T-cell (primary cell): ENCODE data around the gene PTPN11. TPM values are rescaled to one million over a fixed set of nuclear protein-coding genes. Genes with fewer than 3 reads are reported as not detected.

Source experiments
- ATAC-seq, 4 experiments: fragments of 200-7000 bp in 3 of 4; fragments of 150-1000 bp in 1 of 4; cut with Tn5 transposase; replicated peaks in 1 of 4; 1 replicate in 3 of 4; 2 replicates in 1 of 4; pipeline ENCODE4 v1.10.0; 2021; ENCODE audit warnings: moderate library complexity in 3 of 4, mild to moderate bottlenecking in 2 of 4, moderate number of reproducible peaks in 1 of 4
- CTCF ChIA-PET, 2 donors: fragments of 300-600 bp; sonication (Branson Sonifier 250); formaldehyde crosslinking; loops; one replicate each; lab custom pipeline; 2022; ENCODE audit warnings: antibody characterized with exemption in 2 of 2; lab: Charles Lee
- POLR2A ChIA-PET, 2 donors: fragments of 300-600 bp; sonication (Branson Sonifier 250); formaldehyde crosslinking; loops; one replicate each; lab custom pipeline; 2022; ENCODE audit warnings: antibody characterized with exemption in 2 of 2; lab: Charles Lee
- DNase-seq, 35 experiments: peaks; one replicate each; pipeline versions ENCODE4 v3.0.0 to v3.0.0-alpha.2; 2013 to 2023
- H3K27ac ChIP-seq: one replicate; pipeline ENCODE4 v1.5.1; 2013; ENCODE audit warnings: low read length
- H3K27me3 ChIP-seq, 2 experiments: replicated peaks in 1 of 2; 1 replicate in 1 of 2; 2 replicates in 1 of 2; pipeline versions ENCODE4 v1.6.1 to v1.7.0; 2013; ENCODE audit warnings: low read length in 1 of 2, mixed read lengths in 1 of 2; ENCODE audit not compliant: control insufficient read depth in 2 of 2, insufficient read depth in 2 of 2; ENCODE audit errors: extremely low read depth in 1 of 2
- H3K36me3 ChIP-seq, 2 donors: 1 replicate in 1 of 2; 2 replicates in 1 of 2; pipeline versions ENCODE4 v1.6.1 to v1.7.0; 2013; ENCODE audit warnings: low read length in 1 of 2; ENCODE audit not compliant: control insufficient read depth in 2 of 2, insufficient read depth in 1 of 2; ENCODE audit errors: extremely low read depth in 1 of 2
- H3K4me1 ChIP-seq, 2 experiments: 1 replicate in 1 of 2; 2 replicates in 1 of 2; pipeline versions ENCODE4 v1.6.1 to v1.7.0; 2013; ENCODE audit warnings: low read length in 2 of 2, mixed read lengths in 1 of 2; ENCODE audit not compliant: insufficient read depth in 2 of 2, control insufficient read depth in 1 of 2; ENCODE audit errors: extremely low read depth in 1 of 2
- H3K4me3 ChIP-seq, 2 donors: 1 replicate in 1 of 2; 2 replicates in 1 of 2; pipeline versions ENCODE4 v1.5.1 to v1.7.0; 2013; ENCODE audit warnings: mild to moderate bottlenecking in 2 of 2, low read length in 1 of 2, moderate library complexity in 1 of 2; ENCODE audit not compliant: control insufficient read depth in 1 of 2; ENCODE audit errors: extremely low read depth in 1 of 2
- H3K9me3 ChIP-seq: 2 replicates; pipeline ENCODE4 v1.7.0; 2013
- H3K27ac Mint-ChIP-seq, 2 donors: one replicate each; pipeline ENCODE4 v1.8.0; 2020 to 2021; ENCODE audit warnings: mild to moderate bottlenecking in 2 of 2, mixed read lengths in 2 of 2
- H3K27me3 Mint-ChIP-seq, 2 donors: one replicate each; pipeline ENCODE4 v1.8.0; 2021 to 2022; ENCODE audit warnings: mixed read lengths in 2 of 2
- H3K36me3 Mint-ChIP-seq: one replicate; pipeline ENCODE4 v1.8.0; 2021; ENCODE audit warnings: mixed read lengths
- H3K4me1 Mint-ChIP-seq, 3 donors: one replicate each; pipeline ENCODE4 v1.8.0; 2020 to 2022; ENCODE audit warnings: mixed read lengths in 3 of 3, mild to moderate bottlenecking in 1 of 3
- H3K4me3 Mint-ChIP-seq, 3 donors: one replicate each; pipeline ENCODE4 v1.8.0; 2020 to 2022; ENCODE audit warnings: mild to moderate bottlenecking in 3 of 3, mixed read lengths in 3 of 3, moderate library complexity in 3 of 3
- H3K9me3 Mint-ChIP-seq, 3 donors: one replicate each; pipeline ENCODE4 v1.8.0; 2020 to 2022; ENCODE audit warnings: mixed read lengths in 3 of 3
- WGBS: methylation state at CpG from one replicate; pipeline ENCODE4 v1.1.5; 2013; ENCODE audit warnings: missing lambda C conversion rate; ENCODE audit not compliant: insufficient coverage; 5-methylcytosine and 5-hydroxymethylcytosine counted together
- total RNA-seq, 35 experiments: library from RNA in 6 of 35; stranded (reverse) in 6 of 35; fragments of 120-200 nt in 1 of 35; gene quantifications; one replicate each; pipeline versions ENCODE4 v1.2.1 to v1.2.4 and lab custom pipeline; 2013 to 2026

The PTPN11 gene
- total RNA-seq, 5 donors from 2014 or later (not counting 1 experiment from before 2014, with no cell fraction given), result 48.7 to 55.5 (median 53.2) TPM

GRCh38 chr12:112535017-112535416 lies 116.3 kb downstream of the PTPN11 start:
- Histone ChIP-seq H3K9me3 (no peaks in the 10 kb centered on the region), H3K27me3 (peaks cover 0 to 12% of the 10 kb centered on the region in 2 experiments), H3K27ac (no peak overlapping the region), H3K4me3 (no peak overlapping the region), H3K4me1 (peaks cover 0 to 3% of the 10 kb centered on the region in 2 experiments), H3K36me3 (no peaks in the 10 kb centered on the region)
- Mint-ChIP-seq H3K9me3 (no peaks in the 10 kb centered on the region), H3K27me3 (peaks cover 7 to 9% of the 10 kb centered on the region in 2 donors), H3K4me3 (no peak overlapping the region), H3K4me1 (peaks cover 3 to 6% (median 5%) of the 10 kb centered on the region in 3 donors), H3K36me3 (no peaks in the 10 kb centered on the region), H3K27ac (no peak overlapping the region)
- POLR2A ChIA-PET, result no interaction called here
- ATAC-seq (no peak), DNase-seq (no peak)
- WGBS, result 93% methylated on average over 6 of the region's 6 CpGs
- CTCF ChIA-PET, result no interaction called here

- H3K4me3 Mint-ChIP-seq, result no peak overlapping the region
- no peaks in the 10 kb centered on the region for H3K36me3 ChIP-seq
- peaks cover 3 to 6% (median 5%) of the 10 kb centered on the region in 3 donors for H3K4me1 Mint-ChIP-seq
- CTCF ChIA-PET, result no interaction called here
- no peaks in the 10 kb centered on the region for H3K9me3 Mint-ChIP-seq
- no CpG with 5 or more reads among the region's 6 CpGs for WGBS
- H3K9me3 ChIP-seq, result no peaks in the 10 kb centered on the region
- H3K27me3 Mint-ChIP-seq, result peaks cover 7 to 9% of the 10 kb centered on the region in 2 donors
- H3K4me3 ChIP-seq, result no peak overlapping the region
- ATAC-seq (no peak), DNase-seq (no peak)
- peaks cover 0 to 12% of the 10 kb centered on the region in 2 experiments for H3K27me3 ChIP-seq
- H3K27ac ChIP-seq, result no peak overlapping the region
- H3K36me3 Mint-ChIP-seq, result no peaks in the 10 kb centered on the region
- POLR2A ChIA-PET, result no interaction called here
- peaks cover 0 to 3% of the 10 kb centered on the region in 2 experiments for H3K4me1 ChIP-seq
- H3K27ac Mint-ChIP-seq, result no peak overlapping the region
These were observed 117.1 kb downstream of the PTPN11 start for GRCh38 chr12:112535637-112536366.

DNA sequence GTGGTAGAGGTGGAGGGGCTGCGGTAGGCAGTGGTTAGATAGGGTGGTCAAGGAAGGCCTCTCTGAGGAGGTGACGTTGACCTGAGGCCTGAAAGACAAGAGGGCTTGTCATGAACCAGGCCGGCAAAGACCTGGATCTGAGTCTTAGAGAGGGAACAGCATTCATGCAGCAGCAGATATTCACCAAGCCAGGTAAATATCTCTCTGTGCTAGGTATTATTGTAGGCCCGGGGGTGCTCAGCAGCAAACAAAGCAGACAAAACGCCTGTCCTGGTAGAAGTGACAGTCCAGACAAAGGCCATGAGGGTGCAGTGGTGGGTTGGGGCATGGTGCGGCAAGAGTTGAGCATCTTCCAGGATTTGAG lies 117.6 kb downstream of the PTPN11 start:
- ATAC-seq, result no peak
- DNase-seq, result no peak
- H3K27ac ChIP-seq, result no peak overlapping the region
- no peak overlapping the region for H3K4me3 ChIP-seq
- H3K4me1 Mint-ChIP-seq, result peaks cover 3 to 6% (median 5%) of the 10 kb centered on the region in 3 donors
- H3K27me3 Mint-ChIP-seq, result peaks cover 8 to 9% of the 10 kb centered on the region in 2 donors
- H3K9me3 Mint-ChIP-seq, result no peaks in the 10 kb centered on the region
- H3K27me3 ChIP-seq, result peaks cover 0 to 14% of the 10 kb centered on the region in 2 experiments
- H3K36me3 ChIP-seq, result no peaks in the 10 kb centered on the region
- ChIA-PET CTCF (no interaction called here), POLR2A (interaction anchor here in 1 of 2 donors (0.6 kb wide), 1 partner anchor 36 kb away, joined by 6 read pairs; no protein-coding TSS in a partner anchor)
- H3K27ac Mint-ChIP-seq, result no peak overlapping the region
- peaks cover 0 to 3% of the 10 kb centered on the region in 2 experiments for H3K4me1 ChIP-seq
- H3K4me3 Mint-ChIP-seq, result no peak overlapping the region
- no peaks in the 10 kb centered on the region for H3K36me3 Mint-ChIP-seq
- 88% methylated on average over 6 of the region's 6 CpGs for WGBS
- H3K9me3 ChIP-seq, result no peaks in the 10 kb centered on the region

- no peak for DNase-seq
- no peak overlapping the region for H3K27ac ChIP-seq
- H3K36me3 ChIP-seq, result no peaks in the 10 kb centered on the region
- Mint-ChIP-seq H3K9me3 (no peaks in the 10 kb centered on the region), H3K4me3 (no peak overlapping the region), H3K27ac (no peak overlapping the region), H3K27me3 (peaks cover 12 to 16% of the 10 kb centered on the region in 2 donors), H3K36me3 (no peaks in the 10 kb centered on the region), H3K4me1 (peaks cover 3 to 6% (median 5%) of the 10 kb centered on the region in 3 donors)
- CTCF ChIA-PET, result interaction anchor here in 1 of 2 donors (0.5 kb wide), 1 partner anchor 19 kb away, joined by 3 read pairs; no protein-coding TSS in a partner anchor
- H3K9me3 ChIP-seq, result no peaks in the 10 kb centered on the region
- WGBS, result 43% methylated on average over 1 of the region's 3 CpGs
- H3K4me3 ChIP-seq, result no peak overlapping the region
- H3K27me3 ChIP-seq, result peaks cover 0 to 17% of the 10 kb centered on the region in 2 experiments
- peaks cover 0 to 3% of the 10 kb centered on the region in 2 experiments for H3K4me1 ChIP-seq
- ATAC-seq, result no peak
- POLR2A ChIA-PET, result interaction anchor here in 1 of 2 donors (0.7 kb wide), 1 partner anchor 17 kb away, joined by 3 read pairs; no protein-coding TSS in a partner anchor
These were observed 119.1 kb downstream of the PTPN11 start for GRCh38 chr12:112537710-112538396.

GRCh38 chr12:112538740-112539139 lies 120.0 kb downstream of the PTPN11 start:
- no peak overlapping the region for H3K4me3 Mint-ChIP-seq
- peaks cover 17 to 20% of the 10 kb centered on the region in 2 donors for H3K27me3 Mint-ChIP-seq
- Histone ChIP-seq H3K36me3 (no peaks in the 10 kb centered on the region), H3K4me1 (peaks cover 0 to 3% of the 10 kb centered on the region in 2 experiments), H3K9me3 (no peaks in the 10 kb centered on the region), H3K27ac (no peak overlapping the region), H3K27me3 (peaks cover 0 to 17% of the 10 kb centered on the region in 2 experiments), H3K4me3 (no peak overlapping the region)
- H3K4me1 Mint-ChIP-seq, result peaks cover 3 to 6% (median 5%) of the 10 kb centered on the region in 3 donors
- ATAC-seq, result no peak
- ChIA-PET CTCF (no interaction called here), POLR2A (no interaction called here)
- no peaks in the 10 kb centered on the region for H3K36me3 Mint-ChIP-seq
- no peak for DNase-seq
- H3K27ac Mint-ChIP-seq, result no peak overlapping the region
- no peaks in the 10 kb centered on the region for H3K9me3 Mint-ChIP-seq
- 18% methylated on average over 1 of the region's 2 CpGs for WGBS

DNA sequence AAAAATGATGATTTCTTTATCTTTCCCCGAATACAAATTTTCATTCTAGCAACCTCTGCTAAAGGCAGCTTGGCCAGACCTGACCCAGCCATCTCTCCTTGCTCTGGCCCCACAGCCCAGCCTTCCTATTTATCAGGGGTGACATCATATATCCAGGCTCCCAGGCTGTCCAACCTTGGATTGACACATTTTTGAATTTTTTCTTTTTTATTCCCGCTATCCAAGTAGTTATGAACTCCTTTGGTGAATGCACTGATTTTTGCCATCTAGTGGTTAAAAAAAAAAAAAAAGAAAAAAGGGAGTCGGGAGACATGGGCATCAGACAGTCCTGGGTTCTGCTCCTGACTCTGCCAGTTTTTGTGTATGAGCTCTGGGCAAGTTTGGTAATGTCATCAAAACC lies 120.5 kb downstream of the PTPN11 start:
- no peak overlapping the region for H3K27ac ChIP-seq
- H3K27ac Mint-ChIP-seq, result no peak overlapping the region
- peaks cover 21 to 22% of the 10 kb centered on the region in 2 donors for H3K27me3 Mint-ChIP-seq
- no peaks in the 10 kb centered on the region for H3K9me3 ChIP-seq
- CTCF ChIA-PET, result interaction anchor here in 1 of 2 donors (0.7 kb wide), 1 partner anchor 9 kb away, joined by 3 read pairs; no protein-coding TSS in a partner anchor
- peaks cover 0 to 3% of the 10 kb centered on the region in 2 experiments for H3K4me1 ChIP-seq
- 100% methylated on average over 2 of the region's 3 CpGs for WGBS
- H3K27me3 ChIP-seq, result peaks cover 0 to 17% of the 10 kb centered on the region in 2 experiments
- DNase-seq, result no peak
- H3K9me3 Mint-ChIP-seq, result no peaks in the 10 kb centered on the region
- peaks cover 3 to 6% (median 5%) of the 10 kb centered on the region in 3 donors for H3K4me1 Mint-ChIP-seq
- no peaks in the 10 kb centered on the region for H3K36me3 ChIP-seq
- H3K4me3 Mint-ChIP-seq, result no peak overlapping the region
- no peak for ATAC-seq
- POLR2A ChIA-PET, result no interaction called here
- no peak overlapping the region for H3K4me3 ChIP-seq
- H3K36me3 Mint-ChIP-seq, result no peaks in the 10 kb centered on the region
